Measurements from ENCODE around the gene CD300E.
"Not testable (repeated sequence)": the region's sequence is repeated elsewhere in the genome, so short reads cannot be mapped to it uniquely, and the experiment has no call there.

CD300E gene, protein sequence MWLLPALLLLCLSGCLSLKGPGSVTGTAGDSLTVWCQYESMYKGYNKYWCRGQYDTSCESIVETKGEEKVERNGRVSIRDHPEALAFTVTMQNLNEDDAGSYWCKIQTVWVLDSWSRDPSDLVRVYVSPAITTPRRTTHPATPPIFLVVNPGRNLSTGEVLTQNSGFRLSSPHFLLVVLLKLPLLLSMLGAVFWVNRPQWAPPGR

GRCh38 chr17:74623693-74624093, at the start of gene CD300E:
Gene CD300E (minus strand): TSS chr17:74623738. CDS start chr17:74623621, 117 bp downstream.
- DNase-seq: no peak

GRCh38 chr17:74671031-74671771, 47.7 kb upstream of the CD300E start:
- DNase-seq: peak; percentile 69

DNA sequence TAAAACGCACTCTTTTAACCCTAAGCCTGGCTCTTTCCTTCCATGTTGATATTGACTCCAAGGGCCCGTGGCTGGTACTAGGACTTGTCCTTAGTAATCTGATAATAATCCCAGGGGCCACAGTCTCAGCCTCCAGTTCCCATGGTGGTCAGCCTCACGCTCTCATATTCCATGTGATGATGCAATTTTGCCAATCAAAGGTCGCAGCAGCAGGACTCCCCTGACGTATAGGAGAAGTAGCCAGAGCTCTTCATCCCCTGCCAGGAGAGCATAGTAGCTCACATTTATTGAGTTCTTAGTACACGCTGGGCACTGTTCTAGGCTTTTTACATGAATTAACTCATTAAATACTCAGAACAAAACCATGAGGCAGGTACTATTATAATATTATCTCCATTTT, 46.8 kb upstream of the CD300E start:
- DNase-seq: no peak

DNA sequence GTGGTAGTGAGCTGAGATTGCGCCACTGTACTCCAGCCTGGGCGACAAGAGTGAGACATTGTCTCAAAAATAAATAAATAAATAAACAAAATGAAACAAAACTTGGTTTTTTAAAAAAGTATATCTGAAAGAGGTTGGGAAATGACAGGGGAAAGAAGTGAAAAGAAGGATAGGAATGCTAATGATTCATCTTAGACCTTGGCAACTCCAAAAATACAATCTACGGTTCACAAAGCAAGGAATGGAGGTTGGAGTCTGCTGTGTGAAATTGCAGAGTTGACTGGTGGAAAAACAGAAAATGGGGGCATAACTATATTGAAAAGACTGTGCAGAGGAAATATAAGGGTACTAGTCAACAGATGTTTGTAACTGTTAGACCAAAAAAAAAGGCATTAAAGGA, 40.0 kb upstream of the CD300E start:
- DNase-seq: no peak

DNA sequence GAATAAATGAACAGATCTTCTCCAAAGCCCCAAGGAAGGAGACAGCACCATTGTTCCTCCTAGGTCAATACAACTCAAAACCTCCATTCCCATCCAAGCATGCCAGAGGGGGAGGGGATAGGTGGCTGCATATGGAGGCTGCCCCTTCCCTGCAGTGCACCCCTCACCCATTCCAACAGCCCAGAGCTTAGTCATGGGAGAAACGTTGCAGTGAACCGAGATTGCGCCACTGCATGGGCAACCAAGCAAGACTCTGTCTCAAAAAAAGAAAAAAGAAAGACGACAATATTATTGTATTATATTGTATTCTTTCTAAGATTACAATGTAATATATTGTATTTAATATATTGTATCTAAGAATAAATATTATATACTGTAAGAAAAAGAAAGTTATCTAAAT, 36.4 kb upstream of the CD300E start:
- no peak for DNase-seq

GRCh38 chr17:74658620-74659019, 35.1 kb upstream of the CD300E start:
- DNase-seq: no peak

GRCh38 chr17:74654742-74655141, 31.2 kb upstream of the CD300E start:
- no peak for DNase-seq

DNA sequence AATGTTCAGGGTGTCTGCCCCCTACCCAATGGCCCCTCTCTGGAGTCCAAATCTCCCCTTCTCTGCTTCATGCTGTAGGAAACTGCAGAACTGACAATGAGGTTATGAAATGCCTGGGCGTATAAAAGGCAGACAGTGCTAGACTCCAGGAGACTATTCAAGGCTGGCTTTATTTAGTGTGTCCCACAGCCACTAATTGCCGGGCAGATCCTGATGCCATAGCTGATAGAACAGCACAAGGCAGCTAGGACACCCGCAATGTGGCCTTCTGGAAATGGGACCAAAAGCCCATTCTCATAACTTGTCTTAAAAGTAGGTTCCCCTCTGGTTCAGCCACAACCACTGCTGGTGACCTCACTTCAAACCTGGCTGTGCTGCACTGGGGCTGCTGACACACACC, 28.5 kb upstream of the CD300E start:
- DNase-seq: no peak

- no peak for DNase-seq
These were observed 26.4 kb upstream of the CD300E start for GRCh38 chr17:74649909-74650308.

GRCh38 chr17:74647871-74648672, 24.5 kb upstream of the CD300E start:
- no peak for DNase-seq

DNA sequence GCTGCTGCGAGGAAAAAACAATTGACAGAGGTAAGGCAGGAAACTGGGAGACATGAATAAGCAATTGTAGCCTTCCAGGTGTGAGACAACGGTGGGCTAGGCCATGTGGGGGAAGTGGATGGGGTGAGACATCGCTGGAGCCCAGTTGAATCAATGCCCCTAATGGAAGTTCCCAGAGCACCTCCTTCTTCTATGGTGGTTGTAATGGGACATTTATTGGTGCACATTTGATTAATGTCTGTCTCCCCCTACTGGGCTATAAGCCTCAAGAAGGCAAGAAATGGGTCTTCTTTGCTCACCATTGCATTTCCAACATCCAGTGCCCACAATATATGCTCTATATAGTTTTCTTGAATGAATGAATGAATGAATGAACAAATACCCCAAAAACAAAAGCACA, 22.7 kb upstream of the CD300E start:
- DNase-seq: no peak

- no peak for DNase-seq
These were observed 21.5 kb upstream of the CD300E start for GRCh38 chr17:74645010-74645409.

- no peak for DNase-seq
These were observed 20.9 kb upstream of the CD300E start for GRCh38 chr17:74644419-74644818.

DNA sequence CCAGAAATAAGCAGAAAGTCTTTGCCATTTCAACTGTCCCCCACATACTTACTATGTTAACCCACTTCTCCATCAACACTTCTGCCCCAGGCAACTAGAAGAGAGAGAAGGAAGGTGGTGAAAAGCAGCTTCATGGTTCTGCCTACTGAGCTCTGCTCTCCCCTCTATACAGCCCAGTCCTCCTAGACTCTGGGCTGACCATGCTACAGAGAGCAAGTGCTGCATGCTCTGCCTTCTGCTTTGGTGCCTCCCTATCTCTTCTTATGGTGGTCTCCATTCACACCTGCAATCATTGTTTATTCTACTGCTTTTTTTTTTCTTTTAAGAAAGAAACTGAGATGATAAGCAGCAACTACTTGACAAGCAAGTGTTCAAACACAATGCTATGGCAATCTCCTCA, 20.3 kb upstream of the CD300E start:
- no peak for DNase-seq

DNA sequence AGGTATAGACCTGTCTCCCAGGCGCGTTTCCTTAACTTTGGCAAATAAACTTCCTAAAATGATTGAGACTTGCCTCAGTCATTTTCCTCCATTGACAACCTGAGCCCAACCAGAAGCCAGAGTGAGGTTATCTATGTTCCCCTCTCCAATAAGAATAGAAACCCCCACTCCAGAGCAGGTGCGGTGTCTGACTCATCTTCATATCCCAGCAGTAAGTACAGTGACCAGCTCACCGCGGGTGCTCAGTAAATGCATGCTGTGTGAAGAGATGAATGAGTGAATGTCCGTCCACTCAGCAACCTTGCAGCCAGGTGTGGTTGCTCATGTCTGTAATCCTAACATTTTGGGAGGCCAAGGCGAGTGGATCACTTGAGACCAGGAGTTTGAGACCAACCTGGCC, 19.5 kb upstream of the CD300E start:
- no peak for DNase-seq

GRCh38 chr17:74642556-74642955, 19.0 kb upstream of the CD300E start:
- DNase-seq: no peak

DNA sequence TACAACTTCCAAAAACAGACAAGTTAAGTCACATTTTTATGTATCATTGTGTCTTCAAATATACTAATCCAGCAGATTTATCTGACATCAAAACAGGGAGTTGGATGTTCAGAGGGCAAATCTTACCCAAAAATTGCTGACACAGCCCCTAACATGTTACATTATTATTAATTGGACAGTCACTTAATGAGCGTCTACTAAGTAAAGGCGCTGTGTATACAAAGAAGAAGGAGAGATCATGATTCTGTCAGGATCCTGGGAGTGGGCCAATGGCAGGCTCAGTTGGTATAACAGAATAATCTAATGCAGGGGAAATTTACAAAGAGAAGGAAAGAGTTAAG, 18.4 kb upstream of the CD300E start:
- DNase-seq: no peak

GRCh38 chr17:74641224-74641957, 17.9 kb upstream of the CD300E start:
- DNase-seq: no peak

GRCh38 chr17:74639704-74640151, 16.2 kb upstream of the CD300E start:
- no peak for DNase-seq

- no peak for DNase-seq
These were observed 14.4 kb upstream of the CD300E start for GRCh38 chr17:74637926-74638325.

GRCh38 chr17:74637265-74637664, 13.7 kb upstream of the CD300E start:
- no peak for DNase-seq

DNA sequence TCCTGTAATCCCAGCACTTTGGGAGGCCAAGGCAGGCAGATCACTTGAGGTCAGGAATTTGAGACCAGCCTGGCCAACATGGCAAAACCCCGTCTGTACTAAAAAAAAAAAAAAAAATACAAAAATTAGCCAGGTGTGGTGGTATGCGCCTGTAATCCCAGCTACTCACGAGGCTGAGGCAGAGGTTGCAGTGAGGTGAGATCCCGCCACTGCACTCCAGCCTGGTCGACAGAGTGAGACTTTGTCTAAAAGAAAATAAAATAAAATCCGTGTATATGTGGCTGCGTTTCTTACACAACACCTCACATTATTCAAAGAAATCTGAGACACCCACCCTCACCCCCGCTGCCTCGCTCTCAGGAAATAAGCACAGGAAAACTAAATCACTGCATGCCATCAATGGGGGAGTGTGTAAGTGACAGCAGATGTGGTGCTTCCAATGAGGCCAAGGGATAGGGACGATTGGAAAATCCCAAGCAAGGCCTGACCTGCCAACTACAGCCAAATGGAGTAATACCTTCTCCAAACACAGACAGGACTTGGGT, 13.1 kb upstream of the CD300E start:
- not testable (repeated sequence) for DNase-seq

DNA sequence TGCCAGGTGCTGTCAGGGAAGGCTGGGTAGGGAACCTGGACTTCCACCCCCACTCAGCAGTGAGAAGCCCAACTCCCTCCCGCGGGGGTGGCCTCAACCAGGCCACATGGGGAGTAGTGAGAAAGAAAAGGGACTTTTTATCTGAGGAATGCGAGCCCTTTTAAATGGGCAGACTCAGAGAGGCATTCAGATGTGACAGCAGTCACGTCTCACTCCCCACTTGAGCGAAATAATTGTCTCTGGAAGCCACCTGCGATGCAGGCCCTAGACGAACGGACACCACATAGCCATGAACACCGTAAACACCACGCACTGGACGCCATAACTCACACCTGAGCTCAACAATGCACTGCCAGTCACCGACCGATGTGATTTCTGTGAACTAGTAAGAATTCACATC, 11.9 kb upstream of the CD300E start:
- DNase-seq: no peak
